Measurements from ENCODE around the gene FAAH. TPM values are rescaled to one million over a fixed set of nuclear protein-coding genes. Genes with fewer than 3 reads are reported as not detected.

FAAH gene
- total and polyA plus RNA-seq, 10 of the 15 experiments (the other 5 are each of a cell fraction or from before 2014, with no cell fraction given) = 0.07 to 2.5 (median 0.64) TPM; not detected in 1

GRCh38 chr1:46379996-46380395 is 14.1 kb upstream of the FAAH start:
- Histone ChIP-seq H3K4me3 (no peak overlapping the region), H3K4me2 (ENCODE audit: control insufficient read depth, insufficient read depth) (no peak overlapping the region), H3K27ac (ENCODE audit: control insufficient read depth, insufficient read depth) (no peak overlapping the region), H3K79me2 (ENCODE audit: control insufficient read depth, insufficient read depth, low read length) (no peaks in the 10 kb centered on the region), H3K36me3 (ENCODE audit: control insufficient read depth in 2 of 2, insufficient read depth in 2 of 2, low read length in 1 of 2) (no peaks in the 10 kb centered on the region), H3K9me3 (replicated peaks; ENCODE audit: control insufficient read depth, insufficient read depth, low read length) (no peaks in the 10 kb centered on the region; the same call in 2 of the 3 replicates), H3K27me3 (replicated peaks in 1 of 2; ENCODE audit: control insufficient read depth in 2 of 2, insufficient read depth in 2 of 2, low read length in 1 of 2) (no peaks in the 10 kb centered on the region), H3K9ac (ENCODE audit: control insufficient read depth, insufficient read depth, low read length) (no peak overlapping the region), H3K4me1 (ENCODE audit: control insufficient read depth, insufficient read depth, low read length) (no peaks in the 10 kb centered on the region), H4K20me1 (ENCODE audit: control insufficient read depth, insufficient read depth) (no peaks in the 10 kb centered on the region), H2AFZ (ENCODE audit: control insufficient read depth, low read depth, low read length) (no peak overlapping the region)
- no TSS peak for BruUV-seq (replicated peaks)
- no peak for FAIRE-seq
- SMC1A ChIA-PET (ENCODE audit: uncharacterized antibody, unreplicated experiment) = no interaction called here
- CTCF ChIA-PET = interaction anchor here (0.8 kb wide), 1 partner anchor 344 kb away, joined by 3 read pairs; no protein-coding TSS in a partner anchor
- no peak for ATAC-seq
- in situ Hi-C loops (cut with MboI) = no loop called here
- RAD21 ChIA-PET (ENCODE audit: unreplicated experiment) = no interaction called here
- WGBS (ENCODE audit: insufficient coverage, insufficient replicate concordance, low lambda C conversion rate, missing lambda C conversion rate) = 95% methylated on average over 1 of the region's 1 CpG
- intact Hi-C loops (cut with micrococcal nuclease; ENCODE audit: unreplicated experiment) = no loop called here
- TF ChIP-seq ASH2L (IDR thresholded peaks at IDR 0.05; ENCODE audit: borderline replicate concordance, low read depth) (no peak), LARP7 (IDR thresholded peaks at IDR 0.05) (no peak), SIN3A (IDR thresholded peaks at IDR 0.05; ENCODE audit: low read depth, low read length) (no peak), CTCF (IDR thresholded peaks at IDR 0.05 in 2 of 3, conservative IDR thresholded peaks at IDR 0.05 in 1 of 3; ENCODE audit: control insufficient read depth in 2 of 3, extremely low read depth in 1 of 3, insufficient read depth in 1 of 3, low read depth in 3 of 3, low read length in 3 of 3) (no peak), TAF1 (IDR thresholded peaks at IDR 0.05; ENCODE audit: borderline replicate concordance, low read depth, low read length) (no peak), NRF1 (conservative IDR thresholded peaks at IDR 0.05; ENCODE audit: low read depth, low read length) (no peak), STAT1 (conservative IDR thresholded peaks at IDR 0.05) (no peak), RB1 (IDR thresholded peaks at IDR 0.05; ENCODE audit: borderline replicate concordance) (no peak), ZNF274 (IDR thresholded peaks at IDR 0.05; ENCODE audit: insufficient read depth, insufficient read length) (no peak), TCF12 (IDR thresholded peaks at IDR 0.05; ENCODE audit: low read depth, low read length) (no peak)
- no peak for DNase-seq (ENCODE audit: low read depth, low spot score)
- POLR2A ChIA-PET = interaction anchor here (1.0 kb wide), 1 partner anchor 15 kb away, joined by 3 read pairs; no protein-coding TSS in a partner anchor
